Spinal cord (tissue), 10 donors: ENCODE measurements around the gene ACIN1. TPM values are rescaled to one million over a fixed set of nuclear protein-coding genes. Genes with fewer than 3 reads are reported as not detected.

Source experiments
- DNase-seq, 6 donors: peaks; one replicate each; pipeline versions ENCODE4 v3.0.0 to v3.0.0-alpha.2; 2013 to 2015; ENCODE audit warnings: low spot score in 6 of 6, low read depth in 4 of 6
- H3K27ac ChIP-seq: one replicate; pipeline ENCODE4 v1.5.1; 2013; ENCODE audit warnings: low read depth, low read length, control low read depth
- H3K27me3 ChIP-seq: one replicate; pipeline ENCODE4 v1.6.1; 2013; ENCODE audit warnings: low read length; ENCODE audit not compliant: control insufficient read depth, insufficient read depth
- H3K36me3 ChIP-seq: one replicate; pipeline ENCODE4 v1.6.1; 2013; ENCODE audit warnings: low read length; ENCODE audit not compliant: control insufficient read depth, insufficient read depth
- H3K4me1 ChIP-seq: one replicate; pipeline ENCODE4 v1.6.1; 2013; ENCODE audit warnings: low read length; ENCODE audit not compliant: control insufficient read depth, insufficient read depth
- H3K4me3 ChIP-seq: one replicate; pipeline ENCODE4 v1.5.1; 2013; ENCODE audit warnings: low read depth, low read length, control low read depth
- H3K9me3 ChIP-seq: one replicate; pipeline ENCODE4 v1.6.1; 2013; ENCODE audit warnings: low read length; ENCODE audit not compliant: control insufficient read depth, insufficient read depth
- WGBS: methylation state at CpG from one replicate; pipeline ENCODE4 v1.1.5; 2013; ENCODE audit warnings: missing lambda C conversion rate; ENCODE audit not compliant: insufficient coverage; 5-methylcytosine and 5-hydroxymethylcytosine counted together
- polyA plus RNA-seq, 2 donors: library from polyadenylated mRNA; unstranded; fragments of 120-200 nt; gene quantifications; one replicate each; pipeline ENCODE4 v1.2.1, GENCODE V29; 2013; ENCODE audit not compliant: insufficient read length in 2 of 2
- total RNA-seq, 2 donors: library from RNA; depleted of rRNA in 1 of 2; stranded (reverse); fragments of 120-200 nt in 1 of 2; fragments of >200 nt in 1 of 2; gene quantifications; one replicate each; pipeline versions ENCODE4 v1.2.3 to v1.2.4, GENCODE V29; 2013 to 2014
- donor health status: healthy.

Gene ACIN1
- total and polyA plus RNA-seq, 4 donors = 63.2 to 229 (median 160) TPM

- Histone ChIP-seq H3K36me3 (no peaks in the 10 kb centered on the region), H3K4me3 (no peak overlapping the region), H3K27ac (no peak overlapping the region), H3K27me3 (no peaks in the 10 kb centered on the region), H3K4me1 (peaks cover 9% of the 10 kb centered on the region), H3K9me3 (no peaks in the 10 kb centered on the region)
- no peak for DNase-seq
- 85% methylated on average over 31 of the region's 32 CpGs for WGBS
Measured at GRCh38 chr14:23117371-23118020, 22.6 kb upstream of the ACIN1 start.

- H3K27ac ChIP-seq = no peak overlapping the region
- H3K4me1 ChIP-seq = peaks cover 2% of the 10 kb centered on the region
- no peak overlapping the region for H3K4me3 ChIP-seq
- no peak for DNase-seq
- no peaks in the 10 kb centered on the region for H3K36me3 ChIP-seq
- peaks cover 2% of the 10 kb centered on the region for H3K27me3 ChIP-seq
- no peaks in the 10 kb centered on the region for H3K9me3 ChIP-seq
- 89% methylated on average over 3 of the region's 5 CpGs for WGBS
Measured at GRCh38 chr14:23115918-23116317, 21.0 kb upstream of the ACIN1 start.

DNA sequence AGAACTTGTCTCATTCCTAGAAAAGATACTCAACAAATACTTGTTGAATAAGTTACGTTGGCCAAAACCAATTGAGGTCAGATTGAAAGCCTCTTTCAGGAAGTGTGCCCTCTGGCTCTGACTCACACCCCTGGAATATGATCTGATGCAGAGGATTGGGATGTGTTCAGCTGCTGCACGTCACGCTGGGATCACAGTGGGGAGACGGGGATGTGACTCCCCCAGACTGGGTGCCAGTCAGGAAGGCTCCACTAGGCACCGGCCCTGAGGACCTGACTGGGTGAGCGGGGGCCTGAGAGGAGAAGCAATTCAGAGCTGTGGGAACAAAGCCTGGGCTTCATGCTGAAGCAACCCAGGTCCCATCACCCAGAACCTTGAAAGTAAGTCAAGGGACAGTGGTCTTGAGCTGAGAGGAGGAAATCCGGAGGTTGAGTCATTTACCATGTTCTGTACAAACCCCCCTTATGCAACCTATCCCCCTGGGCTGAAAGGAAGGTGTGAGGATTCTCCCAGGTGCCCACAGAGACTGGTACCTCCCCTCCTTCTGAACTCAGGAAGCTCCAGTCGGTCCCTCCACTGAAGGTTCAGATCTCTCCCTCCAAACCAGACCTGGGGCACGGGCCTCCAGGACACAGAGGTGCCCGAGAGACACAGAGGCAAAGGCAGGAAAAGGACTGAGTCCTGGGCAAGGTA, 20.2 kb upstream of the ACIN1 start:
- no peaks in the 10 kb centered on the region for H3K36me3 ChIP-seq
- DNase-seq = peak in 1 of 6 donors; percentile 22
- no peak overlapping the region for H3K27ac ChIP-seq
- H3K4me1 ChIP-seq = no peaks in the 10 kb centered on the region
- peaks cover 4% of the 10 kb centered on the region for H3K27me3 ChIP-seq
- no peaks in the 10 kb centered on the region for H3K9me3 ChIP-seq
- no peak overlapping the region for H3K4me3 ChIP-seq
- 86% methylated on average over 8 of the region's 10 CpGs for WGBS

DNA sequence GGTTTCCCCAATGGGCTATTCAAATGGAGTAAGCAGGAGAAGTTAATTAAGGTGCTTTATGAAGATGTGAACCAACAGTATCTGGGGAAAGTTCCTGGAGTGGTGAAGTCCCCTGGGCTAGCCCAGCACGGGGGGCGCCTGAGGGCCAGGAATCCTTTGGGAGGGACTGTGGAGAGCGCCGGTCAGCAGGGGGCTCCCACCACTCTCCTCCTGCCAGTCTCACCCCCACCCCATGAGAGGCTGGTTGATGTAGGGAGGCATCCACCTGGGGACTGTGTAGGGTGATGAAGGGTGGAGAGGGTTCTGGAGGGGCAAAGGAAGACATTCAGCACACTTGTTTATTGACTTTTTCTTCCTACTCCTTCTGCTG, 19.7 kb upstream of the ACIN1 start:
- no CpG with 5 or more reads among the region's 4 CpGs for WGBS
- peaks cover 4% of the 10 kb centered on the region for H3K27me3 ChIP-seq
- no peak overlapping the region for H3K4me3 ChIP-seq
- no peaks in the 10 kb centered on the region for H3K4me1 ChIP-seq
- H3K36me3 ChIP-seq = no peaks in the 10 kb centered on the region
- DNase-seq = no peak
- no peak overlapping the region for H3K27ac ChIP-seq
- H3K9me3 ChIP-seq = no peaks in the 10 kb centered on the region

DNA sequence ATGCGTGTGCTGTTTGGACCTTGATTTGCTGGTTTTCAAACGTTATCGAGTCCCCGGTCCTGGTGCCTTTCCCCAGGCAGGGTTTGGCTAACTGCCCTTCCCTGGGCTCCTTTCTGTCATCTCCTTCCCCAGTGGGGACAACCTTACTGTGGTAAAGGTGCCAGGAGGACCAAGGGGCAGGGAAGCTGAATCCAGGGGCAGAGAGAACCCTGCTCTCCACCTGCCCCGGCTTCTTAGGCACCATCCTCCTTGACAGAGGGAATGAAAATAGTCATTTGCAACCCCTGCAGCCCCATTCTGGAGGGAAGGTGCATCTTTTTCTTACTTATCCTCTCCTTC, 19.2 kb upstream of the ACIN1 start:
- H3K4me1 ChIP-seq = no peaks in the 10 kb centered on the region
- no peaks in the 10 kb centered on the region for H3K9me3 ChIP-seq
- DNase-seq = no peak
- no peaks in the 10 kb centered on the region for H3K36me3 ChIP-seq
- H3K27me3 ChIP-seq = peaks cover 4% of the 10 kb centered on the region
- no peak overlapping the region for H3K27ac ChIP-seq
- H3K4me3 ChIP-seq = no peak overlapping the region
- 68% methylated on average over 4 of the region's 5 CpGs for WGBS

GRCh38 chr14:23113431-23114119, 18.6 kb upstream of the ACIN1 start:
- H3K27me3 ChIP-seq = peaks cover 4% of the 10 kb centered on the region
- no peak for DNase-seq
- H3K27ac ChIP-seq = no peak overlapping the region
- no peak overlapping the region for H3K4me3 ChIP-seq
- WGBS = 100% methylated on average over 1 of the region's 10 CpGs
- H3K36me3 ChIP-seq = no peaks in the 10 kb centered on the region
- H3K9me3 ChIP-seq = no peaks in the 10 kb centered on the region
- H3K4me1 ChIP-seq = no peaks in the 10 kb centered on the region

- Histone ChIP-seq H3K9me3 (no peaks in the 10 kb centered on the region), H3K36me3 (no peaks in the 10 kb centered on the region), H3K27ac (no peak overlapping the region), H3K4me3 (no peak overlapping the region), H3K27me3 (peaks cover 4% of the 10 kb centered on the region), H3K4me1 (no peaks in the 10 kb centered on the region)
- DNase-seq = no peak
- WGBS = 59% methylated on average over 10 of the region's 12 CpGs
Measured at GRCh38 chr14:23112359-23113178, 17.6 kb upstream of the ACIN1 start.

DNA sequence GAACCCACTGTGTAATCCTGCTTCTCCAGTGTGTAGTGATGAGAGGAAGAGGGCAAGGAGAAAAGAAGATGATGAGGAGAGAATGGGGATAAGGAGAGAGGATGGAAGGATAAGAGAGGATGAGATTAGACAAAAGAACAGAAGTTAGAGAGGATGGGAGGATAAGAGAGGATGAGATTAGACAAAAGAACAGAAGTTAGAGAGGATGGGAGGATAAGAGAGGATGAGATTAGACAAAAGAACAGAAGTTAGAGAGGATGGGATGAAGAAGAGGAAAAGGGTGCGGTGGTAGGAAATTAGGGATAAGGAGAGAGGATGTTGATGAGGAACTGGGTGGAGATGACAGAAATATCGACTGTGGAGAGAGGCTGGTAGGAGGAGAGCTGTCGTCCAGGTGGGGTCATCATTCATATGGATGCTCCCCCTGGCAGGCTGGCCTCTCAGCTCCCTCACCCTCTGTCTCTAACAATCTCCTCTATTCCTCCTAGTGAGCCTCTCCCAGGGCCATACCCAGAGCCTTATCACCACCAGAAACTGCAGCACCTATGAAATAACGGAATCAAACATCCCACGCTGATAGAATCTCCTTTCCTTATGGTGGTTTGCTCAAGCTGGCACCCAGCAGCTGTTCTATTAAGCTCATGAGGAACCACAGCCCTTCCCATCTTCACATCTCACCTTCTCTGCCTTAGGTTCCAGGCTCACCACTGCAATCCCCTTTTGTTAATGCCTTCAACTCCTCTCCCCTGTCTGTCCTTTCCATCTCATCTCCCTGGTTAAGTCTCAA, 15.8 kb upstream of the ACIN1 start:
- no peak overlapping the region for H3K4me3 ChIP-seq
- H3K36me3 ChIP-seq = no peaks in the 10 kb centered on the region
- no peaks in the 10 kb centered on the region for H3K4me1 ChIP-seq
- H3K27me3 ChIP-seq = peaks cover 4% of the 10 kb centered on the region
- 91% methylated on average over 3 of the region's 5 CpGs for WGBS
- no peaks in the 10 kb centered on the region for H3K9me3 ChIP-seq
- no peak overlapping the region for H3K27ac ChIP-seq
- no peak for DNase-seq

- no peaks in the 10 kb centered on the region for H3K9me3 ChIP-seq
- DNase-seq = no peak
- peaks cover 4% of the 10 kb centered on the region for H3K27me3 ChIP-seq
- H3K4me1 ChIP-seq = no peaks in the 10 kb centered on the region
- no peaks in the 10 kb centered on the region for H3K36me3 ChIP-seq
- WGBS = no CpG with 5 or more reads among the region's 1 CpG
- H3K4me3 ChIP-seq = no peak overlapping the region
- no peak overlapping the region for H3K27ac ChIP-seq
Measured at GRCh38 chr14:23109769-23110168, 14.8 kb upstream of the ACIN1 start.
